ENCODE measurements around the gene SULT2B1.
A peak's percentile ranks its signal among the peaks of the same experiment; 100 is the strongest.
"Not testable (repeated sequence)": the region's sequence is repeated elsewhere in the genome, so short reads cannot be mapped to it uniquely, and the experiment has no call there.

Gene SULT2B1

DNA sequence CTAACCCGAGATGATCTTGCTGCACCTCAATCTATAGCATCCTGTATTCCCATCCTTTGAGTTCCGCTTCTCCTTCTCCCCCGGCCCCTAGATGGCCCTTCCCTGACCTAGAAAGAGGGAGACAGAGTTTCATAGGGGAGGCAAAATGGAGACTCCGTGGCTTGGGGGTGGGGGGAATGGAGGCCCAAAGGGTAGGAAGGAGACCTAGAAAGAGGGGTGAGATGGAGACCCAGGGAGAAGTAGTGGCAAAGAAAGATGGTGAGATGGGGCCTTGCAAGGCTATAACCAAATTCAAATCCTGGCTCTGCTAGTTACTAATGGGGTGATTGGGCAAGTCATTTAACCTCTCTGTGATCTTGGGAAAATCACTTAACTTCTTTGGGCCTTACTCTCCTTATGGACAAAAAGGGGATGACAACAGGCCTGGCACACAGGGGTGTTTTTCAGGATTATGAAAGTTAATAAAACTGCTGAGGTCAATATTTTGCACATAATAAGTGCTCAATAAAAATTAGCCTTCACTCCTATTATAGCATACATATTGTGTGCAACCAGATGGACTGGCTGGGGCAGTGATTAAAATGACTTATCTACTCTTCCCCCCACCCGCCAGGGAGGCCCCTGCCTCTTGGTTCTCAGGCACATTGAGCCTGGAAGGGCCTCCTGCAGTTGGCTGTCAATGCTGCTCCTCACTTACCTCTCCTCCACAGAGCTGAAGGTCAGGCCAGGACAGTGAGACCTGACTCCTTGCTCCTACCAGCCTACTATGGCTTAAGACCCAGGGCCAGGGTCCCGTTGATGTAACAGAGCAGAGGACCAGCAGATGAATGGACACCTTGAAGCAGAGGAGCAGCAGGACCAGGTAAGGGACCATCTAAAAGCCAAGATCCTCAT, 68.0 kb downstream of the SULT2B1 start:
- peak; percentile 63 to 87 for DNase-seq
- TF ChIP-seq GATA1 (IDR thresholded peaks at IDR 0.05; ENCODE audit: low read depth, low read length) (no peak), POLR2A (IDR thresholded peaks at IDR 0.05; ENCODE audit: low read length) (no peak)

DNA sequence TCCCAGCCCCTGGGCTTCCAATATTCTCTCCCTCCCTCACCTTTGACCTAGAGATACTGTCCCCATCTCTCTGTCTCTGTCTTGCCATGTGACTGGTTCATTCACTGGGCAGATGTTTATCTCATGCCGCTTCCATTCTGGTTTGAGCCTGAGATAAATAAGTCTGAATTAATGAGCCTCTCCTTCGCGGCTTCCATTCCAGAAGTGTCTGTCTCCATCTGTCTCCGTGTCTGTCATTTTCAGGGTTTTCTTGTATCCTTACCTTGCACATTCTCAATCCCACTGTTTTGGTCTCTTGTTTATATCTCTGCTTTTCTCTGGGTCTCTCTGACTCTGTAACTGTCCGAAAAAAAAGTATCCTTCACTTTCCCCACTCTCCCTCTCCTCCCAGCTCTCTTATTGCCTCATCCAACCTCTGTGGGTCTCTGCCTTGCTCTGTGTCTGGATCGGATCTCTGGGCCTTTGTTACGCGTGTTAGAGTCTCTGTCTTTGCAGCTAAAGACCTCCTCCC, 71.6 kb downstream of the SULT2B1 start:
- DNase-seq, result peak; percentile 66 to 69
- TF ChIP-seq GATA1 (IDR thresholded peaks at IDR 0.05; ENCODE audit: low read depth, low read length) (no peak), POLR2A (IDR thresholded peaks at IDR 0.05; ENCODE audit: low read length) (no peak)

DNA sequence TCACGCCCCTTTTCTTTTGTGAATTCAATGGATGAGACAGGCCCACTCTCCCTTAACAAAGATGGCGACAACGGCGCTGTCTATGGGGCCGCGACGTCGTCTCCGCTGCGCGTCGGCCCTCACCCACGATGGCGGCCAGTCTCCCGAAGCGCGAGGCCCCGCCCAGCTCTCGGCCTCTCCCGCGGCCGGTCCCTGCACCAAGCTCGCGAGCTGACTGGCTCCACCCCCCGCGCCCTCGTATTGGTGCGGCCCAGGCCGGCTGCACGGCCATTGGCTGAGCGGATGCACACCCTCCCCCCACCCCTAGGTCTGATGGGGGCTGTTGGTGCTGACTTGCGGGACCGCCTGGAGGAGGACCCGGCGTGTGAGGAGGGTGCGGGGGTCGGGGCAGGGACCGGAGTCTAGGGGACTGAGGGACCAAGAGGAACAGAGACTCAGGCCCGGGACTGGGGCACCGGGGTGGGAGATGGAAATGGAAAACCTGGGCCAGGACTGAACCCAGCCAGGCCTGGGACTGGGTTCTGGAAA, 72.2 kb downstream of the SULT2B1 start:
- peak; percentile 99 for DNase-seq
- TF ChIP-seq GATA1 (IDR thresholded peaks at IDR 0.05; ENCODE audit: low read depth, low read length) (no peak), POLR2A (IDR thresholded peaks at IDR 0.05; ENCODE audit: low read length) (peak; percentile 6)

DNA sequence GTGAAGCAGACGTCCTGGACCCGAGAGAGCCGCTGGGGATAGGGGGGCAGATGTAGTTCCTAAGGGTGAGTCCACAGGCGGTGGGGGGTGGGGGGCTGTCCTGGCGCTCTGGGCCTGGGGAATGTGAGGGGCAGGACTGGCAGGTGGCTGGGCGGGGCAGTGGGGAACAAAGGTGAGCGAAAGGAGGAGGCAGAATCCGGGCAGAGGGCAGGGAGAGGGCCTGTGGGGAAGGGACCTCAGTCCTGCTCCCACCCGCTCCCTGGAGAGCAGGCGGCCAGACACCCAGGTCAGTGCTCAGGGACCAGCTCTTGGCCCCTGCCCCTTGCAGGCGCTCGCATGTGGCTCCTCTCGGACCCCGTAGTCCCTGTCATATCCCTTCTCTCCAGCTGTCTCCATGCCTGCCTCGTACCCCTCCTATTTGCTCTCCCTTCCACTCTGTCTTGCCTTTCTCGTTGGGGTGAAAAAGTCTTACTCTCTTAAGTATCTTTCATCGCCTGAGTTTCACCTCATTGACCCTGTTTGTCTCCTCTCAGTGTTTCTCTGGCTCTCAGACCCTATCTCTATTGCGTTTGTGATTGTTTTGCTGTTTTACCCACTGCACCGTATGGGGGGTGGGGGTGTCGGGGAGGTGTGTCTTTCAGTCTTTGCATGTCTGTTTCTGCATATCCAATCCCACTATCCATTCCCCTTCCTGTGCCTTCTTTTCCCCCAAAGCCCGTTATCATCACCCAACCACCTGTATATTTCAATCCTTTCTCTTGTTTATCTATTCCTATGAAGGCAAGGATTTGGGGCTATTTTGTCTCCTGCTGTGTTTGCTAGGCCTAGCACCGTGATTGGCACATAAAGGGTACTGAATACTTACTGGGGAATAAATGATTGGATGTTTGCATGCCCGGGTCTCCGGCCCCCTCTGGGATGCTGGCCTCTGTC, 73.1 kb downstream of the SULT2B1 start:
- DNase-seq, result no peak
- no peak for TF ChIP-seq GATA1 (IDR thresholded peaks at IDR 0.05; ENCODE audit: low read depth, low read length)
- TF ChIP-seq POLR2A (IDR thresholded peaks at IDR 0.05; ENCODE audit: low read length), result no peak

DNA sequence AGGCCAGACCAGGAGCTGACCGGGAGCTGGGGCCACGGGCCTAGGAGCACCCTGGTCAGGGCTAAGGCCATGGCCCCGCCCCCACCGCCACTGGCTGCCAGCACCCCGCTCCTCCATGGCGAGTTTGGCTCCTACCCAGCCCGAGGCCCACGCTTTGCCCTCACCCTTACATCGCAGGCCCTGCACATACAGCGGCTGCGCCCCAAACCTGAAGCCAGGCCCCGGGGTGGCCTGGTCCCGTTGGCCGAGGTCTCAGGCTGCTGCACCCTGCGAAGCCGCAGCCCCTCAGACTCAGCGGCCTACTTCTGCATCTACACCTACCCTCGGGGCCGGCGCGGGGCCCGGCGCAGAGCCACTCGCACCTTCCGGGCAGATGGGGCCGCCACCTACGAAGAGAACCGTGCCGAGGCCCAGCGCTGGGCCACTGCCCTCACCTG, 73.9 kb downstream of the SULT2B1 start:
- no peak for TF ChIP-seq POLR2A (IDR thresholded peaks at IDR 0.05; ENCODE audit: low read length)
- DNase-seq, result no peak

DNA sequence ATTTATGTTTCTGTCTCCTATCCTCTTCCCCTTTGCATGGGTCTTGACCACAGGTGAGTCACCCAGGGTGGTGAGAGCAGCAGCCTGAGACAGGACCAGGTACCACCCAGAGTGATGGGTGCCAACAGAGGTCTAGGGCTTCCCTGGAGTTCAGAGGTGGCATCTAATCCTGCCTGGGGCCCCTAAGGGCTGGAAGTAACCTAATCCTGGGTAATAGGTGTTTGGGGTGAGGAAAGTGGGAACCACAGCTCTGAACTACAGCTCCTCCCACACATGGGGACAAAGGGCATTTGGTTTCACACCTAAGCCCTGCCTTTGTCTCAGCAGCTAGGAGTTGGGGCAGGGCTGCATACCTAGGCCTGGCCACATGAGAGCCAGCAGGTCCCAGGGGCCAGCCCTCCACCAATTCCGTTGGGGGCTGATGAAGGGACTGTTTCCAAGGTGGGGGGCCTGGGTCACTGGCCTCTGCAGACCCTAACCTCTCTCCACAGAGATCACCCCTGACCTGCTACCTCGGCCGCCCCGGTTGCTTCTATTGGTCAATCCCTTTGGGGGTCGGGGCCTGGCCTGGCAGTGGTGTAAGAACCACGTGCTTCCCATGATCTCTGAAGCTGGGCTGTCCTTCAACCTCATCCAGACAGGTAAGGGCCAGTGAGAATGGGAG, 75.4 kb downstream of the SULT2B1 start:
- DNase-seq, result no peak

DNA sequence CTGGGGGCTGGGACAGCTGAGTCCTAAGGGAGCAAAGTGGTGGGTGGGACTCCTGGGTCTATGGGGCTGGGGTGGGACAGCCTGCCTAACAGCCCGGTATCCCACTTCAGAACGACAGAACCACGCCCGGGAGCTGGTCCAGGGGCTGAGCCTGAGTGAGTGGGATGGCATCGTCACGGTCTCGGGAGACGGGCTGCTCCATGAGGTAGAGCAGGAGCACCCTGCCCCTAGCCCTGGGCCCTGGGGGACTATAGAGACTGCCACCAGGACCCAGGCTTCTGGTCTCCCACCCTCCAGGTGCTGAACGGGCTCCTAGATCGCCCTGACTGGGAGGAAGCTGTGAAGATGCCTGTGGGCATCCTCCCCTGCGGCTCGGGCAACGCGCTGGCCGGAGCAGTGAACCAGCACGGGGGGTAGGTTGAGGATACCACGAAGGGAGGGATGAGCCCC, 75.9 kb downstream of the SULT2B1 start:
- DNase-seq, result no peak
- TF ChIP-seq GATA1 (IDR thresholded peaks at IDR 0.05; ENCODE audit: low read depth, low read length) (no peak), POLR2A (IDR thresholded peaks at IDR 0.05; ENCODE audit: low read length) (no peak)

More for the DNA sequence above, 75.4 kb downstream of the SULT2B1 start:
- TF ChIP-seq POLR2A (IDR thresholded peaks at IDR 0.05; ENCODE audit: low read length) (no peak), GATA1 (IDR thresholded peaks at IDR 0.05; ENCODE audit: low read depth, low read length) (no peak)

DNA sequence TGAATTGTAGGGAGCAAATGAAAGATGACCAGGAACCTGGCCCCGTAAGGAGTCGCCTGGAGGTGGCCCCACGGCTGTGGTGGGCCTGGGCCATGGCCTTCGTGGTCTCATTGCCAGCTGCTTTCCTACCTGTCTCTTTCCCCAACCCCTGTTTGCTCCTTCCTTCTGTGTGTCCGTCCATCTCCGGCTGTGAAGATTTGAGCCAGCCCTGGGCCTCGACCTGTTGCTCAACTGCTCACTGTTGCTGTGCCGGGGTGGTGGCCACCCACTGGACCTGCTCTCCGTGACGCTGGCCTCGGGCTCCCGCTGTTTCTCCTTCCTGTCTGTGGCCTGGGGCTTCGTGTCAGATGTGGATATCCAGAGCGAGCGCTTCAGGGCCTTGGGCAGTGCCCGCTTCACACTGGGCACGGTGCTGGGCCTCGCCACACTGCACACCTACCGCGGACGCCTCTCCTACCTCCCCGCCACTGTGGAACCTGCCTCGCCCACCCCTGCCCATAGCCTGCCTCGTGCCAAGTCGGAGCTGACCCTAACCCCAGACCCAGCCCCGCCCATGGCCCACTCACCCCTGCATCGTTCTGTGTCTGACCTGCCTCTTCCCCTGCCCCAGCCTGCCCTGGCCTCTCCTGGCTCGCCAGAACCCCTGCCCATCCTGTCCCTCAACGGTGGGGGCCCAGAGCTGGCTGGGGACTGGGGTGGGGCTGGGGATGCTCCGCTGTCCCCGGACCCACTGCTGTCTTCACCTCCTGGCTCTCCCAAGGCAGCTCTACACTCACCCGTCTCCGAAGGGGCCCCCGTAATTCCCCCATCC, 76.7 kb downstream of the SULT2B1 start:
- TF ChIP-seq POLR2A (IDR thresholded peaks at IDR 0.05; ENCODE audit: low read length), result no peak
- no peak for DNase-seq

DNA sequence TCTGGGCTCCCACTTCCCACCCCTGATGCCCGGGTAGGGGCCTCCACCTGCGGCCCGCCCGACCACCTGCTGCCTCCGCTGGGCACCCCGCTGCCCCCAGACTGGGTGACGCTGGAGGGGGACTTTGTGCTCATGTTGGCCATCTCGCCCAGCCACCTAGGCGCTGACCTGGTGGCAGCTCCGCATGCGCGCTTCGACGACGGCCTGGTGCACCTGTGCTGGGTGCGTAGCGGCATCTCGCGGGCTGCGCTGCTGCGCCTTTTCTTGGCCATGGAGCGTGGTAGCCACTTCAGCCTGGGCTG, 77.3 kb downstream of the SULT2B1 start:
- DNase-seq, result no peak
- no peak for TF ChIP-seq POLR2A (IDR thresholded peaks at IDR 0.05; ENCODE audit: low read length)

DNA sequence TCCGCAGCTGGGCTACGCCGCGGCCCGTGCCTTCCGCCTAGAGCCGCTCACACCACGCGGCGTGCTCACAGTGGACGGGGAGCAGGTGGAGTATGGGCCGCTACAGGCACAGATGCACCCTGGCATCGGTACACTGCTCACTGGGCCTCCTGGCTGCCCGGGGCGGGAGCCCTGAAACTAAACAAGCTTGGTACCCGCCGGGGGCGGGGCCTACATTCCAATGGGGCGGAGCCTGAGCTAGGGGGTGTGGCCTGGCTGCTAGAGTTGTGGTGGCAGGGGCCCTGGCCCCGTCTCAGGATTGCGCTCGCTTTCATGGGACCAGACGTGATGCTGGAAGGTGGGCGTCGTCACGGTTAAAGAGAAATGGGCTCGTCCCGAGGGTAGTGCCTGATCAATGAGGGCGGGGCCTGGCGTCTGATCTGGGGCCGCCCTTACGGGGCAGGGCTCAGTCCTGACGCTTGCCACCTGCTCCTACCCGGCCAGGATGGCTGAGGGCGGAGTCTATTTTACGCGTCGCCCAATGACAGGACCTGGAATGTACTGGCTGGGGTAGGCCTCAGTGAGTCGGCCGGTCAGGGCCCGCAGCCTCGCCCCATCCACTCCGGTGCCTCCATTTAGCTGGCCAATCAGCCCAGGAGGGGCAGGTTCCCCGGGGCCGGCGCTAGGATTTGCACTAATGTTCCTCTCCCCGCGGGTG, 77.8 kb downstream of the SULT2B1 start:
- no peak for TF ChIP-seq POLR2A (IDR thresholded peaks at IDR 0.05; ENCODE audit: low read length)
- TF ChIP-seq GATA1 (IDR thresholded peaks at IDR 0.05; ENCODE audit: low read depth, low read length), result no peak
- peak; percentile 87 to 88 for DNase-seq

DNA sequence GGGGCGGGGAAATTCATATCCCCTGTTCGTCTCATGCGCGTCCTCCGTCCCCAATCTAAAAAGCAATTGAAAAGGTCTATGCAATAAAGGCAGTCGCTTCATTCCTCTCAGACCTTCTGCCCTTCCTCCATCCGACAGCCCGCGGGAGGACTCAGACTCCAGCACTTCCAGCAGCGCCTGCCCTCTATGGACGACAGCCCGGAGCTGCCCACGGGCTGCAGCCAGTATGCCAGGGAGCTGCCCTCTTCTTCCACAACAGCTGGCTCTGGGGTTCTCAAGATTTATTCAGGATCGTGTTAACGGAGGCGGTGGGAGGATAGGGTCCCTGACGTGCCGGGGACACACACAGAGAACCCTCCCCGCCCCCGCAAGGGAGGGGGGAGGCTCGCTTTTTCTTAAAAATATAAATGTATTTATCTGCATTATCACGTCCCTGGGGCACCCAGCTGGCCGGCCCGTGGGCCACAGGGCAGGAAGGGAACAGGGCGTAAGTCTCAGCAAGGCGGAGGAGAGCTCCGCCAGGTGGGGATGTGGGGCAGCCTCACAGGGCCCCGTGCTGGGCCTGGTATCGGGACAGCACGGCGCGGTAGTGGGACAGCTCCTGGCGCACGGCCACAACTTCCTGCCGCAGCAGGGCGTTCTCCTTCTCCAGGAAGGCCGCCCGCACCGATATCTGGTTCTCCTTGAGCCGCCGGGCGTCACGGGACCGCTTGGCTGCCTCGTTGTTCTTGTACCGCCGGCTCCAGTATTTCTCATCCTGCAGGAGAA, 78.5 kb downstream of the SULT2B1 start:
- DNase-seq, result peak; percentile 85 to 91
- TF ChIP-seq POLR2A (IDR thresholded peaks at IDR 0.05; ENCODE audit: low read length) (no peak), GATA1 (IDR thresholded peaks at IDR 0.05; ENCODE audit: low read depth, low read length) (no peak)

DNA sequence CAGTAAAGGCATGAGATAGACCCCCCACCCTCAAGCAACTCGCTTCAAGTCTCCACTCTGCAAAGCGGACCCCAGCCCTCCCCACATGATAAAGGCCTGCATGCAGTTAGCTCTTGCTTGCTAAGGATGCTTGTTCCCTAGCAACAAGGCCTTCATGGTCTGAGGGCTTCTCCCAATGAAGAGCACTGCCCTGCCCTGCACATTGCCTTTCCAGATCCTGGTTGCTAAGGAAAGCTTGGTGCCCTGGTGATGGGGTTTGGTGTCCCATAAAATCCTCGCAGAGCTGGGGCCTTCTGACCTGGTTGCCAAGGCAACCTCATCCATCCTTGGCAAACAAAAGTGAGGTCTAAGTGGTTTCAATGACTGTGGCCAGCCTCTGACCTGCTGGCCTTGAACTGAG, 79.3 kb downstream of the SULT2B1 start:
- DNase-seq, result peak in 1 of 2 experiments; percentile 61

DNA sequence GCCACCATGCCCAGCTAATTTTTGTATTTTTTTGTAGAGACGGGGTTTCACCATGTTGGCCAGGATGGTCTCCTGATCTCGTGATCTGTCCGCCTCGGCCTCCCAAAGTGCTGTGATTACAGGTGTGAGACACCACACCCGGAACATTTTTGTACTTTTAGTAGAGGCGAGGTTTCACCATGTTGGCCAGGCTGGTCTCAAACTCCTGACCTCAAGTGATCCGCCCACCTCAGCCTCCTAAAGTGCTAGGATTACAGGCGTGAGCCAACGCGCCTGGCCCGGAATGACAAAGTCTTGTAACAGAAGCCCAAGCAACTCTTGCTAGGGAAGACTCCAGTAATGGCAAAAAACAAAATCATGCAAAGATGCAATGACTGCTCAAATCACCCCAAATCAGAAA, 80.3 kb downstream of the SULT2B1 start:
- DNase-seq, result not testable (repeated sequence)

More for the DNA sequence above, 79.3 kb downstream of the SULT2B1 start:
- TF ChIP-seq GATA1 (IDR thresholded peaks at IDR 0.05; ENCODE audit: low read depth, low read length) (no peak), POLR2A (IDR thresholded peaks at IDR 0.05; ENCODE audit: low read length) (peak; percentile 22)

All from erythroblast (primary cell).